ENCODE results near the gene JAKMIP1.

DNA sequence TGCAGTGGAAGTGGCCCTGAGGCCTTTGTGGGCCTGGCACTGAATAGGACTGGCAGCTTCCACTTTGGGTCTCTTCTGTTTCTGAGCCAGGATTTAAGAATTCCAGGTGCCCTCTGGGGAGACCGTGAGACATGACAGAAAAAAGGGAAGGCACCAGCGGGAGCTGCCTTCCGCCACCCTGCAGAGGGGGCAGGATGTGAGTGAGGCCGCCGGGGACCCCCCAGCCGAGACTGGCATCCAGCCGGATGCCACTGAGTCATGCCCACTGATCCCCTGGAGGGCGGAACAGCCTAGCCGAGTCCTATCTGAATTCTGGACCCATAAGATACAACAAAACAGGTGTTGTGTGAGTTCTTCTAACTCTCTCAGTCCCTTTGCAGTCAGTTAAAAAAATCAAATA, 223.4 kb downstream of the JAKMIP1 start:
- TF ChIP-seq POLR2A (IDR thresholded peaks at IDR 0.05; ENCODE audit: low read depth, low read length) = no peak
- no peak for TF ChIP-seq POLR2AphosphoS5 (IDR thresholded peaks at IDR 0.05; ENCODE audit: low read depth, low read length)
- no peak for TF ChIP-seq TAF1 (IDR thresholded peaks at IDR 0.05; ENCODE audit: low read depth, low read length)
- no peak for TF ChIP-seq POU2F2 (IDR thresholded peaks at IDR 0.05; ENCODE audit: low read depth, low read length)
- TF ChIP-seq SPI1 (IDR thresholded peaks at IDR 0.05; ENCODE audit: low read depth, low read length) = no peak
- no peak for TF ChIP-seq PAX5 (IDR thresholded peaks at IDR 0.05; ENCODE audit: insufficient read depth, low read length, severe bottlenecking)
